GM21529 (cell line): ENCODE data around the gene JADE3.

Source experiments
- ATAC-seq: cut with Tn5 transposase; IDR thresholded peaks from one replicate; pipeline ENCODE4 v1.9.1; 2021; ENCODE audit not compliant: unreplicated experiment

Gene JADE3

DNA sequence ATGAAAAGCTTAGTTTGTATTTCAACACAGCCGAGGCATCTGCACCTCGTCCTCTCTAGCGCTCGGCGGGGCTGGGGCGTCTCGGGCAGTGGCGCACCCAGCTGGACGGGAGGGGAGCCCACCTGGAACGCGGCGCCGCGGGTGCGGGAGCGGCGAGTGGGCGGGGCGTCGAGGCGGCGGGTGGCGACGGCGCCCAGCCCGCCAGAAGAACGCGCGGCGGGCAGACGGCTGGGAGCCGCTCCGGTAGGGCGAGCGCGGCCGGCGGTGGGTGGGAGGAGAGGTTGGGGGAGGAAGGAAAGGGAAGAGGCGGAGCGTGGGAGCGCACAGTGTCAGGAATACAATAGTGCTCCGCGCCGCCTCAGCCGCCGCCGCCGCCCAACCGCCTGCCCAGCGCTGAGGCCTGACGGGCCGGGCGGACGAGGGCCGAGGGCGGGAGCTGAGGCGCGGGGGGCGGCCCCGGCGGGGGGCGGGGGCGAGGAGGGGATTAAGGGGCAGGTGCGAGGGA lies at the start of gene JADE3:
JADE3 (plus strand) TSS at position 324 of the 505 bp plus-strand sequence. CDS start 72,474 bp downstream, outside the sequence.
- ATAC-seq, result peak; percentile 36

DNA sequence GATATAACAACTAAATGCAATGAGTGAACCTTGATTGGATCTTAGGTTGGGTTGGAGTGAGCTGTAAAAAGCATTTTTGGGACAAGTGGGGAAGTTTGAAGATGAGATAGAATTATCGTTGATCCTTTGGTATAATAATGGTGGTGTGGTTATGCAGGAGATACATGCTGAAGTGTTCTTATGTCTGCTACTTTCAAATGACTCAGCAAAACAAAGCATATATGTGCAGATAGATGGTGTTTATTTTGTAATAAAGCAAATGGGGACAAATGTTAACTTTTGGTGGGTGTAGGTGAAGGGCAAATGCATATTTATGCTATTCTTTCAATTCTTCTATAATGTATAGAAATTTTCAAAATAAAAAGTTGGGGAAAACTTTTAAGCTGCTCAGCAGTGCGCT lies 49.1 kb upstream of the JADE3 start:
- no peak for ATAC-seq

DNA sequence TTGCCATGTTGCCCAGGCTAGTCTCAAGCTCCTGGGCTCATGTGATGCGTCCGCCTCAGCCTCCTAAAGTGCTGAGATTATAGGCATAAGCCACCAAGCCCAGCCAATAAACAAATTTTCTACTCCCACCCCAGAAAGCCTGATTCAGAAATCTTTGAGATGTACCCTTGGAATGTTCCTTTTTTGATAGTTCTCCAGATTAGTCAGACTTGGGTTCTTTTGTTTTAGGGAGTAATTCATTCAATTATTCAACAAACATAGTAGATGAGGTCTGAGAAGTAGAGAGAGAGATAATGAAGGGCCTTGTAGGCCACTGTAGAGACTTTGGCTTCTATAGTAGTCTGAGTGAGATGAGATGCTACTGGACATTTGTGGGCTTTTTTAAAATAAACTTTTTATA lies 47.6 kb upstream of the JADE3 start:
- no peak for ATAC-seq

DNA sequence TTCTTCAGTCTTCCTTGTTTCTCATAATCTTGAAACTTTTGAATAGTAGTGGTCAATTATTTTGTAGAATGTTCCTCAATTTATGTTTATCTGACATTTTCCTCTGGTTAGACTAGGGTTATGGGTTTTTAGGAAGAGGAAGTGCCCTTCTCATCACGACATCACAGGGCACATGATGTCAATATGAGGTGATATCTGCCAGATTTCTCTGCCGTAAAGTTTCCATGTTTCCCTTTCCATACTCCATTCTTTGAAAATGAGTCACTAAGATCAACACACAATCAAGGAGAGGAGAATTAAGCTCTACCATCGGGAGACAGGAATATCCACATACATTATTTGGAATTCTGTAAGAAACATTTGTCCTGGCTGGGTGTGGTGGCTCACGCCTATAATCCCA lies 46.9 kb upstream of the JADE3 start:
- ATAC-seq, result no peak

DNA sequence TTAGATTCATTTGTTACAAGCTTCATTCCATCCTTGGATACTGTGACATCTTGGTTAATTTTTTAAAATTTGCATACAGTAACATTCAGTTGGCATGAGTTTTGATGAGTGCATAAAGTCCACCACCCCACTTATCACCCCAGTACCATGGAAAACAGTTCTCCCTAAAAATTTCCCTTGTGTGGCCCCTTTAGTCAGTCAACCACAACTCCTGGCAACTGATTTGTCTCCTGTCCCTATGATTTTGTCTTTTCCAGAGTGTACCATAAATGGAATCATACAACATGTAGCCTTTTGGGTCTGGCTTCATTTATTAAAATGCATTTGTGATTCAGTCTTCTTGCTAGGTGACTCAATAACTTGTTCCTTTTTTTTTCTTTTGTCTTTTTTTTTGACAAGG lies 45.5 kb upstream of the JADE3 start:
- ATAC-seq, result no peak

GRCh38 chrX:46873746-46874145 lies 38.5 kb upstream of the JADE3 start:
- no peak for ATAC-seq

DNA sequence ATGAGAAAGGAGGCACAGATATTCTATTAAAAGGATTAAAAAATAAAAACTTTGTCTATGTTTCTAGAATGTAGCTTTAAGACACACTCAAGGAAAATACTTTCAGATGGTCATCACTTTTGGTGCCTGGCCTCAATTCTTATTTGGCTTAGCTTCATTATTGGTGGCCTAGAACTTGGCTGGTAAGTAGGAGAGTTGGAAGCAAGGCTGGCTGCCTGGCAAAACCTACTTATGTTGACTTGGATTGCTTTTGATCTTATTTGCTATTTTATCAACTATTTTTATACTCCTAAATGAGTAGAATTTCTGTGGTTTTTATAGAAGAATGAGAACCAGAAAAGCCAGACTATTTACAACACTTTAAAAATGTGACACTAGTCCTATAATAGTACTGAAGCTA lies 35.3 kb upstream of the JADE3 start:
- ATAC-seq, result no peak

- ATAC-seq, result no peak
These were observed 30.0 kb upstream of the JADE3 start for GRCh38 chrX:46882266-46882665.

- ATAC-seq, result no peak
These were observed 27.4 kb upstream of the JADE3 start for GRCh38 chrX:46884799-46885198.

GRCh38 chrX:46898207-46898606 lies 14.0 kb upstream of the JADE3 start:
- no peak for ATAC-seq

DNA sequence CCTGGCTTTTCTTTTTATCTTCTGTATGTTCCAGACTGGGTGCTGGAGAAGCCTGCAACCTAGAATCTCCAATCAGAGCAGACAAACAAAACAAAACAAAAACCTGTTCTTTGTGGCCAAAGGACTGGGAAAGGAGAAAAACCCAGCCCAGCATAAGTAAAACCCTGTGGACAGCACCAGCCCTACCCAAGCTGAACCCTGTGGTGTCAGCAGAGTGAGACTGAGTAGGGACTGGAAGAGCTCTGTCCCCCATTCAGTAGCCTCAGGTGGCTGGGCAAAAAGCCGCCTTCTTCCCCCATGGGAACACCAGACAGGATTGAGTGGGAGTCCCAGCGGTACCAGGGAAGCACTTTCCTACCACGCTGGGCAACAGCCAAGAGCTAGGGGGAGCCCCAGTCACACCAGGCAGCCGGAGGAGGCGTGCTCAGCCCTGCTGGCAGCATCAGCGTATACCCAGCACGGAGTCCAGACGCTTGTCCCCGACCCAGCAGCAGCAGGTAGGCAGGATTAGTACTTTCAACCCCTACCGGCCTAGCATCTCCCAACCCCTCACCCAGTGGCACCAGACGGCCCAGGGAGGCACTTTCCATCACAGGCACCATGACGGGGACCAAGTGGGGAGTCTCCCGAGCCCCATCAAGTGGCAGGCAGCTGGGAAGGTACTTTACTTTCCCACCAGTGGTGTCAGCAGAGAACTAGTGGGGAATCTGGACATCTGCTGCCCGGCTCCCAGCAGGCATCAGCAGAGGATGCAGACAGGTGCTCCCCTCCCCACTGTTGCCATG lies 8.6 kb upstream of the JADE3 start:
- ATAC-seq, result peak; percentile 95

GRCh38 chrX:46904626-46905025 lies 7.6 kb upstream of the JADE3 start:
- no peak for ATAC-seq

DNA sequence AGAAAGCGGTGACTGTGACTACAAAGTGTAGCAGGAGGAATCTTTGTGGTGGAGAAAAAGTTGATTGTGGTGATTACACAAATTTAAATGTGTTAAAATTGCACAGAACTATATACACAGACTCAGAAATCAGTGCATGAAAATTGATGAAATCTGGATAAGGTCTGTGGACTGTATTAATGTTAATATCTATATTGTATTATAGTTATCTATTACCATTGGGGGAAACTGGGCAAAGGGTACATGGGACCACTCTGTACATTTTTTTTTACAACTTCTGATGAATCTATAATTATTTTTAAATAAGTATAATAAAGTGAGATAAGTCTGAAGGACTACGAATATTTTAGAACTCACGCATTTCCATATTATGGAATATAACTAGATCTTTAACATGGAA lies 1.8 kb upstream of the JADE3 start:
- ATAC-seq, result no peak

DNA sequence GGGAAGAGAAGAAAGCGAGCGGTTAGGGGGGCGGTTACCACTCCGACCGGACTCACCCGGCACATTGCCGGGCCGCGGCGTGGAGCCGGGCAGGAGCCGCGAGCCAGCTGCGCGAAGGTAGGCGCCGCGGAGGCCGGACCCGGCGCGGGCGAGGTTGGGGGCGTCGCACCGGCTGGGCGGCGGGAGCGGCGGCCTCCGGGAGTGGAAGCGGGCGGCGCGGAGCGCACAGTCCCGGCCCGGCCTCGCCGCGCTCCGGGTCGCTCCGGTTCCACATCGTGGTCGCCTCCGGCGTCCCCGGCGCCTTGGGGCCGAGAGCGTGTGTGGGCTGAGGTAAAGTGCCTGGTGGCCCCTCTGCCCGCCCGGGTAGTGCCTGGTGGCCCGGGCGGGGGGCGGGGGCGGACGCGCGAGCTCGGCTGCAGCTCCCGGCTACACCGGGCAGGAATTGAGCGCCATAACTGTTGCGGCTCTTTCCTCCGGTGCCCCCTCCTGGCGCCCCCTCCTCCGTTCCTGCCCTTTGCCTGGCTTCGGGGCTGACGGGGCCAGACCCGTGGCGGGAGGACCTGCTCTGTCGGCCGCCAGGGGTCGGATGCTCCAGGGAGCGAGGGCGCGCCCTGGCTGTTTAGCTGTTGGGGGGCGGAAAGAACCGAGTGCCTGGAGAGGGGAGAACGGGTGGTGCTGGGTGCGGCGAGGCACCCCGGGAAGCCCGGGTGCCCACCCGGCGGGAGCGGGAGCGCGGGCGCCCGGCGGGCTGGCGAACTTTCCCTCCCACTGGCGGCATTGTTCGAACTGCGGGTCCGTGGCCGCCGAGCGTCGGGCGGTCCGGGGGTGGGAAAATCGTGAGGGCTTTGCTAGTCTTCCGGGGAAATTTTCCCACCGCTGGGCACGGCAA lies 626 bp downstream of the JADE3 start:
- peak; percentile 66 for ATAC-seq

DNA sequence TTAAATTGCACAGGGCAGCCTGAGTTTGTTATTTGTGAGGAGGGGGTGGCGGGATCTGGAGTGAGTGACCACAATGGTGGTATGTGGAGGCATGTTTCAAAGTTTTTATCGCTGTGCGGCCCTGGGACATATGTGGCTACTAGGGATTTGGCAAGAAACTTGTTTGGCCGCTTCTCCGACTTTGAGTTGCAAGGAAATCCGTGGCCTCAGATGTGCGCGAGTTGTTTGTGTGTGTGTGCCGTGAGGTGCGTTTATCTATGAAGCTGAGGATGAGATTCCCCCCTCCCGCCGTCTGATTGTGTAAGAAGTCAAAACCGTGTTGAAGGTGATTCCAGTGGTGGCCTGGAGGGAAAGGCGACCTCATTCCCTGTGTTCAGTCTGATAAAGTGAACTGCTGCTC lies 1.4 kb downstream of the JADE3 start:
- ATAC-seq, result no peak

DNA sequence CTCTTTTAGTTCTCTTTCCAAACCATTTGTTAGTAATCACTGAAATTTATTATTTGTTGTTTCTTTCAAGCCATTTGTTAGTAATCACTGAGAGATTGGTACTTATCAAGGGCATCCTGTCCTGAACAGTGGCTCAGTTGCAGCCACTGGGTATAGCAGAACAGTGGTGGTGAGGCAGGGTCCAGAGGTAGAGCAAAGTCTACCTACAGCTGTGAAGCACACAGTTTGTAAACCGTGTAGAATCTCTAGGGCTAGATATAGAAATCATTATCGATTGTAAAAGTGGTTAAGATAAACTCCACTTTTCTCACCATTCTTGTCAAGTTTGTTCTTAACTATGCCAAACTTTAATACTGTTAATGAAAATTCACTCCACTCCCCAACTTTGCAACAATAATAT lies 4.1 kb downstream of the JADE3 start:
- ATAC-seq, result no peak

DNA sequence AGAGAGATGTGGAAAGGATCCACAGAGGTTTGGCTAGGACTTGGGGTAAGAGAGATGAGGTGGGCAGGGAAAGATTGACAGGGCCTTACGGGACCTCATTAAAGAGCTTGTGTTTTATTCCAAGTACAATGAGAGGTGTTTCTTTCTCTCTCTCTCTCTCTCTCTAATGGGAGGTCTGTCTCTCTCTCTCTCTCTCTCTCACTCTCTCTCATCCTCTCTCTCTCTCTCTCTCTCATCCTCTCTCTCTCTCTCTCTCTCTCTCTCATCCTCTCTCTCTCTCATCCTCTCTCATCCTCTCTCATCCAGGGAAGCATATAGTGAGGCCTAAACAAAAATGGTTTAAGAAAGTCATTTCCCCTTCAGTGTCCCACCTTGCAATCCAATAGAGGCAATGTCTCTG lies 5.4 kb downstream of the JADE3 start:
- no peak for ATAC-seq

- no peak for ATAC-seq
These were observed 6.2 kb downstream of the JADE3 start for GRCh38 chrX:46918434-46918833.

DNA sequence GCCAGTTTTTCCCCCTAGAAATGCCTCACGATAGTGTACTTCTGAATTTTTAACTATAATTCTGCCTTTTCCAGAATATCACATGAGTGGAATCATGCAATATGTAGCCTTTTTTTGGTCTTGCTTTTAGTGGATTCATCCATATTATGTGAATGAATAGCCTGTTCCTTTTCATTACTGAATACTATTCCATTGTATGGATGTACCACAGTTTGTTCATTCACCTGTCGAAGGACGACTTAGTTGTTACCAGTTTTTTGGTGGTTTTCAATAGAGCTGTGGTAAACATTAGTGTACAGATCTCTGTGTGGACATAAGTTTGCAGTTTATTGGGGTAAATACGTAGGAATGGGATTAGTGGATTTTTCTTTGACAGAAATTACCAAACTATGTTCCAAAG lies 8.0 kb downstream of the JADE3 start:
- ATAC-seq, result no peak

DNA sequence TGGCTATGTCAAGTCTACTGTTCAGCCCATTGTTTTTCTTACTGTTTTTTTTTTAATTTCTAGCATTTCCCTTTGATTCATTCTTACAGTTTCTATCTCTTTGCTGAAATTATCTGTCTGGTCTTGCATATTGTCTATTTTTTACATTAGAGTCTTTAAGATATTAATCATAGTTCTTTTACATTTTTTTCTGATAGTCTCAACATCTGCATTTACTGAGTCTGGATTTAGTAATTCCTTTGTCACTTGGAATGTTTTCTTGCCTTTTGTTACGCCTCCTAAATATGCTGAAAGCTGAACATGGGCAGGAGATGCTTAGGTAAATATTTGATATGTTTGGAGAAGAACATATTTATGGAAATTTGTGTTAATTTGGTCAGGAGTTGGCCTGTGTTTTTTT lies 10.4 kb downstream of the JADE3 start:
- no peak for ATAC-seq

DNA sequence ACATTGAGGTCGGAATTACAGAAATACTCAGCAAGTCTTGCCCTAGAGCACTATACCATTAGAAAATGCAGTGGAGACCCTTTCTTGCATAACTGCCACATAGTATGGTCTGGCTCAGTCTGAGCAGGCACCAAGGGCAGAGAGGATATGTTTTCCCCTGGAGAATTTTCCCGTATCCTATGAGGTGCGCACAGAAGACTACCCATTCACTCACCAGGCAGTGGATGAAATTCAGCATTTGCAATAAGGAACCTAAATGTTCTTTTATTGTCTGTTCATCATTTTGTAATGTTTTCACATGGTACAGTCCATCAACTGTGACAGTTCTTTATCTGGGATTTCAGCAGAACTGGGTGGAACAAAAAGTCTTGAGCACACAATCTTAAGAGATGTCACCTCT lies 15.5 kb downstream of the JADE3 start:
- ATAC-seq, result no peak
